Body of pancreas (tissue), 4 donors: ENCODE data around the gene ANKRD33.

Experiments
- CTCF ChIP-seq, 7 experiments: fragments of 450-650 bp in 4 of 7; fragments of 200-600 bp in 3 of 7; sonication (generic) in 3 of 7; IDR thresholded peaks; one replicate each; pipeline ENCODE4 v1.5.1; 2016 to 2019; ENCODE audit warnings: antibody characterized with exemption in 7 of 7
- POLR2A ChIP-seq, 3 donors: fragments of 450-650 bp; IDR thresholded peaks; one replicate each; pipeline ENCODE4 v1.6.1; 2016; ENCODE audit warnings: antibody characterized with exemption in 3 of 3, mild to moderate bottlenecking in 2 of 3

GRCh38 chr12:51863363-51863932 is 24.5 kb upstream of the ANKRD33 start:
- TF ChIP-seq CTCF (IDR thresholded peaks at IDR 0.05) (no peak), POLR2A (IDR thresholded peaks at IDR 0.05) (no peak)
